Measurements from ENCODE around the gene SV2A. TPM values are rescaled to one million over a fixed set of nuclear protein-coding genes. Genes with fewer than 3 reads are reported as not detected.
"Not testable (repeated sequence)": the region's sequence is repeated elsewhere in the genome, so short reads cannot be mapped to it uniquely, and the experiment has no call there.

SV2A gene
- total and polyA plus RNA-seq, 8 donors, result 3.3 to 7.9 (median 6.2) TPM

GRCh38 chr1:149963358-149963757 is 45.7 kb upstream of the SV2A start:
- DNase-seq (peak in 1 of 4 donors; percentile 36), ATAC-seq (peak; percentile 25)
- Histone ChIP-seq H3K27me3 (no peaks in the 10 kb centered on the region), H3K4me3 (no peak overlapping the region), H3K36me3 (peaks cover 0 to 53% of the 10 kb centered on the region in 2 donors), H3K27ac (peak overlapping the region; percentile 2 to 16), H3K4me1 (peaks cover 7 to 26% of the 10 kb centered on the region in 2 donors), H3K9me3 (no peaks in the 10 kb centered on the region)
- no peak for TF ChIP-seq CTCF (IDR thresholded peaks at IDR 0.05)
- intact Hi-C loops (cut with DNase I), result loop anchor here in 1 of 2 donors (5.0 to 10.0 kb wide), 3 partner anchors 84 to 224 kb away; no protein-coding TSS in a partner anchor

- H3K27ac ChIP-seq, result peak overlapping the region; percentile 2 to 16
- ATAC-seq, result peak; percentile 34
- H3K4me1 ChIP-seq, result peaks cover 7 to 26% of the 10 kb centered on the region in 2 donors
- no peak for TF ChIP-seq CTCF (IDR thresholded peaks at IDR 0.05)
- intact Hi-C loops (cut with DNase I), result loop anchor here in 1 of 2 donors (5.0 to 10.0 kb wide), 3 partner anchors 85 to 225 kb away; no protein-coding TSS in a partner anchor
- H3K4me3 ChIP-seq, result no peak overlapping the region
- peaks cover 0 to 52% of the 10 kb centered on the region in 2 donors for H3K36me3 ChIP-seq
- no peaks in the 10 kb centered on the region for H3K27me3 ChIP-seq
- no peak for DNase-seq
- H3K9me3 ChIP-seq, result no peaks in the 10 kb centered on the region
Measured at GRCh38 chr1:149962736-149963135, 45.1 kb upstream of the SV2A start.

- Histone ChIP-seq H3K9me3 (no peaks in the 10 kb centered on the region), H3K4me3 (no peak overlapping the region), H3K36me3 (peaks cover 0 to 52% of the 10 kb centered on the region in 2 donors), H3K27me3 (no peaks in the 10 kb centered on the region), H3K4me1 (peaks cover 7 to 26% of the 10 kb centered on the region in 2 donors), H3K27ac (peak overlapping the region; percentile 2 to 16)
- DNase-seq (peak in 3 of 4 donors; percentile 40 to 85 (median 67)), ATAC-seq (peak; percentile 97)
- TF ChIP-seq CTCF (IDR thresholded peaks at IDR 0.05), result peak; percentile 72 to 82
- intact Hi-C loops (cut with DNase I), result loop anchor here in 1 of 2 donors (5.0 to 10.0 kb wide), 3 partner anchors 85 to 225 kb away; no protein-coding TSS in a partner anchor
Measured at GRCh38 chr1:149962039-149962647, 44.5 kb upstream of the SV2A start.

- H3K27ac ChIP-seq; ATAC-seq; H3K4me1 ChIP-seq; H3K4me3 ChIP-seq; H3K27me3 ChIP-seq; H3K9me3 ChIP-seq; intact Hi-C loops (cut with DNase I): not testable (repeated sequence)
- DNase-seq, result peak in 1 of 4 donors; percentile 51
- H3K36me3 ChIP-seq, result peaks cover 0 to 24% of the 10 kb centered on the region in 2 donors
Measured at GRCh38 chr1:149957548-149957947, 39.9 kb upstream of the SV2A start.

- ATAC-seq (no peak), DNase-seq (no peak)
- Histone ChIP-seq H3K4me3 (no peak overlapping the region), H3K9me3 (no peaks in the 10 kb centered on the region), H3K27me3 (no peaks in the 10 kb centered on the region), H3K36me3 (peaks cover 0 to 50% of the 10 kb centered on the region in 2 donors), H3K27ac (no peak overlapping the region), H3K4me1 (no peaks in the 10 kb centered on the region)
- TF ChIP-seq CTCF (IDR thresholded peaks at IDR 0.05), result no peak
- intact Hi-C loops (cut with DNase I), result no loop called here
Measured at GRCh38 chr1:149949911-149950310, 32.3 kb upstream of the SV2A start.

Measured in left lung (tissue), 10 donors.